Gastroesophageal sphincter (tissue), 3 donors: ENCODE results near the gene PGAP3.

Source experiments
- EP300 ChIP-seq: sonication (generic); formaldehyde crosslinking; IDR thresholded peaks from one replicate; pipeline ENCODE4 v1.6.1; 2017; ENCODE audit warnings: antibody characterized with exemption, mild to moderate bottlenecking
- POLR2A ChIP-seq, 2 donors: fragments of 450-650 bp; IDR thresholded peaks; one replicate each; pipeline ENCODE4 v1.6.1; 2017; ENCODE audit warnings: antibody characterized with exemption in 2 of 2, mild to moderate bottlenecking in 2 of 2, moderate library complexity in 1 of 2
- POLR2AphosphoS5 ChIP-seq: sonication (generic); formaldehyde crosslinking; IDR thresholded peaks from one replicate; pipeline ENCODE4 v1.6.1; 2017; ENCODE audit warnings: antibody characterized with exemption
- TF ChIP-seq, protein P1 (sequence below), 4 experiments: fragments of 200-600 bp in 2 of 4; fragments of 450-650 bp in 2 of 4; sonication (generic) in 1 of 4; IDR thresholded peaks; one replicate each; pipeline ENCODE4 v1.5.1; 2017 to 2019; ENCODE audit warnings: antibody characterized with exemption in 4 of 4, mild to moderate bottlenecking in 2 of 4, moderate library complexity in 2 of 4

DNA sequence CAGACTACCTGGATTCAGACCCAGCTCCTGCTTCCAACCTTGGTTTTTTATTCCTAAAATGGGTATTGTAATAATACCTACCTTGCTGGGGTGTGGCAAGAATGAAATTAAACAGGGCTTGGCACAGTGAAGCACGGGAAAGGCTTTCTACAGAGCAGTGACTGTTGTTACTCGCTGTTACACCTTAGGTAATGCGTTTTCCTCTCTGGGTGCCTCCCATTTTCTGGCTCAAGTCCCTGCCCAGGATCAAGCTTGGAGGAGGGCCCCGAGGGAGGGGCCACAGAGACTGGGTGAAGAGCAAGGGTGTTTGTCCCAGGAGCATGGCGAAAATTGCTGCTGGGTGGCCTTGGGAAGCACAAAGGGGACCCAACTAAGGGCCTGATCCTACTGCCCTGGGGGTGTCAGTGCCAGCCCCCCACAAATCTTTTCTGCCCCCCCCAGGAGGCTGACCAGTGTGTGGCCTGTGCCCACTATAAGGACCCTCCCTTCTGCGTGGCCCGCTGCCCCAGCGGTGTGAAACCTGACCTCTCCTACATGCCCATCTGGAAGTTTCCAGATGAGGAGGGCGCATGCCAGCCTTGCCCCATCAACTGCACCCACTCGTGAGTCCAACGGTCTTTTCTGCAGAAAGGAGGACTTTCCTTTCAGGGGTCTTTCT, 29.2 kb upstream of the PGAP3 start:
- TF ChIP-seq POLR2AphosphoS5 (no peak), EP300 (no peak), POLR2A (IDR thresholded peaks at IDR 0.05) (no peak)
- TF ChIP-seq, protein P1, sequence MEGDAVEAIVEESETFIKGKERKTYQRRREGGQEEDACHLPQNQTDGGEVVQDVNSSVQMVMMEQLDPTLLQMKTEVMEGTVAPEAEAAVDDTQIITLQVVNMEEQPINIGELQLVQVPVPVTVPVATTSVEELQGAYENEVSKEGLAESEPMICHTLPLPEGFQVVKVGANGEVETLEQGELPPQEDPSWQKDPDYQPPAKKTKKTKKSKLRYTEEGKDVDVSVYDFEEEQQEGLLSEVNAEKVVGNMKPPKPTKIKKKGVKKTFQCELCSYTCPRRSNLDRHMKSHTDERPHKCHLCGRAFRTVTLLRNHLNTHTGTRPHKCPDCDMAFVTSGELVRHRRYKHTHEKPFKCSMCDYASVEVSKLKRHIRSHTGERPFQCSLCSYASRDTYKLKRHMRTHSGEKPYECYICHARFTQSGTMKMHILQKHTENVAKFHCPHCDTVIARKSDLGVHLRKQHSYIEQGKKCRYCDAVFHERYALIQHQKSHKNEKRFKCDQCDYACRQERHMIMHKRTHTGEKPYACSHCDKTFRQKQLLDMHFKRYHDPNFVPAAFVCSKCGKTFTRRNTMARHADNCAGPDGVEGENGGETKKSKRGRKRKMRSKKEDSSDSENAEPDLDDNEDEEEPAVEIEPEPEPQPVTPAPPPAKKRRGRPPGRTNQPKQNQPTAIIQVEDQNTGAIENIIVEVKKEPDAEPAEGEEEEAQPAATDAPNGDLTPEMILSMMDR (IDR thresholded peaks at IDR 0.05), result no peak
